Vagina (tissue), 2 donors: ENCODE results near the gene RNF114.

Experiments
- POLR2A ChIP-seq, 2 donors: fragments of 450-650 bp; IDR thresholded peaks; one replicate each; pipeline ENCODE4 v1.6.1; 2017; ENCODE audit warnings: antibody characterized with exemption in 2 of 2, mild to moderate bottlenecking in 2 of 2, moderate library complexity in 2 of 2
- POLR2AphosphoS5 ChIP-seq, 2 donors: sonication (generic); formaldehyde crosslinking; IDR thresholded peaks; one replicate each; pipeline ENCODE4 v1.9.0; 2017; ENCODE audit warnings: antibody characterized with exemption in 2 of 2, mild to moderate bottlenecking in 2 of 2, low read depth in 1 of 2; ENCODE audit not compliant: insufficient read depth in 1 of 2
- TF ChIP-seq, protein P1 (sequence below), 3 experiments: fragments of 450-650 bp in 2 of 3; fragments of 200-600 bp in 1 of 3; sonication (generic) in 1 of 3; IDR thresholded peaks; one replicate each; pipeline ENCODE4 v1.5.1; 2017 to 2019; ENCODE audit warnings: antibody characterized with exemption in 3 of 3, mild to moderate bottlenecking in 2 of 3, moderate library complexity in 2 of 3

DNA sequence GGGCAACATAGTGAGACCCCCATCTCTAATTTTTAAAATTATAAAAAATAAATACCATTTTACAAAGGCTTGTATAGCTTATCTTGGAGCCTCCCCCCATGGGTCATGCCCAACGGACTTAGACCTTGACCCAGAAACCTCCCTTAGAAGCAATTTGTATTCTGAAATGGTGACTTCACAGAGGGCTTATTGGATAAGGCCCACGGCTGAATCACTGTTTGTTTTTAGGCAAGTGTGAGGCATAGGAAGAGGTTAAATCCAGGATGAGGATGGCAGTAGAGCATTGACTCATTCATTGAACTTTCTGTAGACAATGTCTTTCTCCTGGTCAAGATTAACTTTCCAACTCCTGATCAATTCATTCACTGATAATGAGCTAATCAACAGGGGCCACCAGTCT is 40.3 kb downstream of the RNF114 start:
- TF ChIP-seq, protein P1, sequence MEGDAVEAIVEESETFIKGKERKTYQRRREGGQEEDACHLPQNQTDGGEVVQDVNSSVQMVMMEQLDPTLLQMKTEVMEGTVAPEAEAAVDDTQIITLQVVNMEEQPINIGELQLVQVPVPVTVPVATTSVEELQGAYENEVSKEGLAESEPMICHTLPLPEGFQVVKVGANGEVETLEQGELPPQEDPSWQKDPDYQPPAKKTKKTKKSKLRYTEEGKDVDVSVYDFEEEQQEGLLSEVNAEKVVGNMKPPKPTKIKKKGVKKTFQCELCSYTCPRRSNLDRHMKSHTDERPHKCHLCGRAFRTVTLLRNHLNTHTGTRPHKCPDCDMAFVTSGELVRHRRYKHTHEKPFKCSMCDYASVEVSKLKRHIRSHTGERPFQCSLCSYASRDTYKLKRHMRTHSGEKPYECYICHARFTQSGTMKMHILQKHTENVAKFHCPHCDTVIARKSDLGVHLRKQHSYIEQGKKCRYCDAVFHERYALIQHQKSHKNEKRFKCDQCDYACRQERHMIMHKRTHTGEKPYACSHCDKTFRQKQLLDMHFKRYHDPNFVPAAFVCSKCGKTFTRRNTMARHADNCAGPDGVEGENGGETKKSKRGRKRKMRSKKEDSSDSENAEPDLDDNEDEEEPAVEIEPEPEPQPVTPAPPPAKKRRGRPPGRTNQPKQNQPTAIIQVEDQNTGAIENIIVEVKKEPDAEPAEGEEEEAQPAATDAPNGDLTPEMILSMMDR (IDR thresholded peaks at IDR 0.05): no peak
- TF ChIP-seq POLR2AphosphoS5 (IDR thresholded peaks at IDR 0.05; ENCODE audit: insufficient read depth in 1 of 2, low read depth in 1 of 2): no peak
- no peak for TF ChIP-seq POLR2A (IDR thresholded peaks at IDR 0.05)
